GM18498 (cell line): Measurements from ENCODE around the gene SCLY.

Experiments
- ATAC-seq: cut with Tn5 transposase; IDR thresholded peaks from one replicate; pipeline ENCODE4 v1.9.1; 2021; ENCODE audit warnings: mild to moderate bottlenecking, moderate library complexity; ENCODE audit not compliant: unreplicated experiment

Gene SCLY

GRCh38 chr2:238096311-238097011 is 35.7 kb downstream of the SCLY start:
- no peak for ATAC-seq

DNA sequence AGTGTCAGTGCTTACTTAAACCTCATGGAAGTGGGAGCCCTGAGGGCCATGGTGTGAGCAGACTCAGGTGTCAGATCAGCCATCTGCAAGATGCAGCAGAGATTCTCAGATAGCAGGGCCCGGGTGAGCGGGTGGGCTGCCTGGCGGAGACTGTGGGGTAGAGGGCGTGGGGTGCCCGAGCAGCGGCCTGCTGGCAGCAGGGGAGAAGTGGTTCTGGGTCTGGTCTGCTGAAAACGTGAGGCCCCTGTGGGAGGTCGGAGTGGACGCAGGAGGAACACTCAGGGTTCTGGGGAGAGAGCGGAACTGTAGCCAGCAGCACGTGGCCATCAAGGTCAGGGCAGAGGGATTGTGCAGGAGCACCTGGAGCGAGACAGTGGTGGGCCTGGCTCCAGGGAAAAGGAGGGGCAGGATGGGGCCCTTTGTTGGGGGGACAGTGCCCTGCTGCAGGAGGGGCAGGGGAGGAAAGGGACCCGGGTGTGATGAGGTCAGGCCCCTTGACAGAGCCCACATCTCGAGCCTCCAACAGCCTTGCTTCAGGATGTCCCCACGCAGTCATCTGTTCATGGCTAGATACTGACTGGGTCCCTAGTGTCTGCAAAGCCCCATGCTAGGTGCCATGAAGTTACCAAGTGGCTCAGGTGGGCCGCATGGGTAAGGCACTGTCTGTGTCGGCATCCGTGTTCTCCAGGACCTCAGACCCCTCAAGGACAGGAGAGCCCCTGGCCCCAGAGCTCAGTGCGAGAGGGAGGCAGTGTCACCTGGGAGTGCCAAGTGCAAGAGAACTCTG is 36.6 kb downstream of the SCLY start:
- no peak for ATAC-seq

GRCh38 chr2:238097988-238098871 is 37.4 kb downstream of the SCLY start:
- ATAC-seq: peak; percentile 81

- ATAC-seq: peak; percentile 20
Measured at GRCh38 chr2:238098901-238099713, 38.3 kb downstream of the SCLY start.

DNA sequence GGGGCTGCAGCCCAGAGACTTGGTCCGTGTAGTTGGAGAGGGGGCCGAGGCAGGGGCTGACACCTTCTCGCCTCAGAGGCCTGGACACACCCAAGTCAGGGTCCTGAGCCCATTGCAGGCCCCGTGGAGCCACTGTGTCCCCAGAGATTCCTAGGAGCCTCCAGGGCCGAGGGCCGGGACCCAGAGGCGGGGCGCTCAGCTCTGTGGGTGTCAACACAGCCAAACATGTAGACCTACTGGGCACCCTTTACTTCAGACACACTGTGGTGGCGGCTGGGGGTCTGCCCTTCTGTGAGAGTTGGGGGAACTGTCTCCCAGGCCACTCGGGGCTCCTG is 38.9 kb downstream of the SCLY start:
- no peak for ATAC-seq

DNA sequence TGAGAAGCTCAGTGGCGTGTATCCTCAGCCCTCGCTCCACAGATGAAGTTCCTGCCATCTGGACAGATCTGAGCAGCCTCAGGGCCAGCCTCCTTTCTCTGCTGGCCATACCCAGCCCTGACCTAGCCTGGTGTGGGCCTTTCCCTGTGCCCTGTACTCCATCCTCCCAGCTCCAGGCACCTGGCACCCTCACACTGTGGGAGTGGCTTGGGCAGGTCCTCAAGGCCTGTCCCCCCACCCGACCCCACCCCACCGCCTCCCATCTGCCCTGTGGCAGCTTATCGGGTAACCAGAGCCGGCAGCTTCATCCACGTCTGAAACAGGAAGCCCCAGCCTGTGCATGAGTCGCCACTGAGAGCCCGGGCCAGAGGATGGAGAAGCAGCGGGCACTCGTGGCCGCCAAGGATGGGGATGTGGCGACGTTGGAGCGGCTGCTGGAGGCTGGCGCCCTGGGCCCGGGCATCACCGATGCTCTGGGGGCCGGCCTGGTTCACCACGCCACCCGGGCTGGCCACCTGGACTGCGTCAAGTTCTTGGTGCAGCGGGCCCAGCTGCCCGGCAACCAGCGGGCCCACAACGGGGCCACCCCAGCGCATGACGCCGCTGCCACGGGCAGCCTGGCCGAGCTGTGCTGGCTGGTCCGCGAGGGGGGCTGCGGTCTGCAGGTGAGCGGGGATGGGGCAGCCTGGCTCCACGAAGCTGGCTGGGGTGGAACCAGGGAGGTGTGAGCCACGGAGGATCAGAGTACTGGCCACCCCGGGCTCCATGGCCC is 39.4 kb downstream of the SCLY start, which contains the start of gene ESPNL:
ESPNL (plus strand) TSS at position 292 of the 772 bp plus-strand sequence; CDS start at position 372, 80 bp downstream.
- no peak for ATAC-seq

GRCh38 chr2:238100821-238101771 is 40.3 kb downstream of the SCLY start:
- no peak for ATAC-seq

GRCh38 chr2:238101891-238102841 is 41.4 kb downstream of the SCLY start:
- ATAC-seq: no peak

GRCh38 chr2:238102865-238103264 is 42.1 kb downstream of the SCLY start:
- ATAC-seq: no peak

DNA sequence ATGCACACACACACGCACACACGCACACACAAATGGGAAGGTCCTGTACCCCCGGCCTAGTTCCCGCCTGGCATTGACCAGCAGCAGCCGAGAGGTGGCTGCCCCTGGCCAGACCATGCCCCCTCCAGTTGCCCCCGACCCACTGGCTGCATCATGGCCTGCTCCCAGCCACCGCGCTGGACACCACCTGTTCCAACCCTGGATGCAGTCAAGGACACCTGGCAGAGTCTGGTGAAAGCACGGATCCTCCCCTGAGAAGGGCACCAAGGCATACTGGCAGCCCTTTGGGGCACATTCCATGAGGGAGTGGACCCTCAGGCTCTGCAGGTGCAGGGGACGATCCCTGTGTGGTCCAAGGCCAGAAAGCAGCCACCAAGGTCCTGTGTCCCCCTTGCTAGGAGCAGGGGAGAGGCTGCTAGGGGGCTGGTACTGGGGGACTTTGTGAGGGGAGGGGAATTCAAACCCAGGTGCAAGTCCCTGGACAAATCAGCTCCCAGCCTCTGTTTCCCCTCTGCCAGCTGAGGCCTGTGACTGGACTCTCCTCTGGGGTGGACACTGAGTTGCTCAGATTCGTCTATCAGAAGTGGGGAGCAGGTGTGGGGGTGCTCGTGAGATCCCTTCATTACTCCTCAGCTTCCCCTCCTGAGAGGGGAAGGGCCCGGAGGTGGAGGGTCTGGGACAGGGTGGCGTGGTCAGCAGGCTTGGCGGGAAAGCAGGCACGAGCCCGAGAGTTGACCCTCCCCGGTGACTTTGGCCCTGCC is 42.8 kb downstream of the SCLY start:
- ATAC-seq: no peak

- no peak for ATAC-seq
Measured at GRCh38 chr2:238104226-238104690, 43.5 kb downstream of the SCLY start.

DNA sequence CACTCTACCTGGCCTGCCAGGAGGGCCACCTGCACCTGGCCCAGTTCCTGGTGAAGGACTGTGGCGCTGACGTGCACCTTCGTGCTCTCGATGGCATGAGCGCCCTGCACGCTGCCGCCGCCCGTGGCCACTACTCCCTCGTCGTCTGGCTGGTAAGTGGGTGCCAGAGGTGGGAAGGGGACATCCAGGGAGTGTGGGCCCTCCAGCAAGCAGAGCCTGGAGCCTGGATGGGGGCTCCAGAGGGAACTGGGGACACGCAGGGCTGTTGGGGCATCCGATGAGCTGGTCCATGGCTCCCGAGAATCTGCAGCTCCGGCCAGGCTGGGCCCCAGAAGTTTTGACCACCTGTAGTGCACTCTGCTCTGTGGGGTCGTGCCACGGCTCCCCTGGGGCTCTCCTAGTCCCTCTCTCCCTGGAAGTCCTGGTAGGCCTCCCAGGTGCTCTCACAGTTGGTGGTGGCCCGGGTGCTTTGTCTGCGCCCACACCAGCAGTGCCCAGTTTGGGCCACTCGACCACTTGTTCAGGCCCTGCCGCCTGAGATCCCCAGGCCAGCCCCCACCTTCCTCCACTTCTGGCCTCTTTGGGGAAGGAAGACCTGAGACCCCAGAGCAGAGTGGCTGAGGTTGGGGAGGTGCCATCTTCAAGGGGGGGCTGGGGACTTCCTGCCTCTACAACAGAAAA is 44.0 kb downstream of the SCLY start:
- no peak for ATAC-seq

DNA sequence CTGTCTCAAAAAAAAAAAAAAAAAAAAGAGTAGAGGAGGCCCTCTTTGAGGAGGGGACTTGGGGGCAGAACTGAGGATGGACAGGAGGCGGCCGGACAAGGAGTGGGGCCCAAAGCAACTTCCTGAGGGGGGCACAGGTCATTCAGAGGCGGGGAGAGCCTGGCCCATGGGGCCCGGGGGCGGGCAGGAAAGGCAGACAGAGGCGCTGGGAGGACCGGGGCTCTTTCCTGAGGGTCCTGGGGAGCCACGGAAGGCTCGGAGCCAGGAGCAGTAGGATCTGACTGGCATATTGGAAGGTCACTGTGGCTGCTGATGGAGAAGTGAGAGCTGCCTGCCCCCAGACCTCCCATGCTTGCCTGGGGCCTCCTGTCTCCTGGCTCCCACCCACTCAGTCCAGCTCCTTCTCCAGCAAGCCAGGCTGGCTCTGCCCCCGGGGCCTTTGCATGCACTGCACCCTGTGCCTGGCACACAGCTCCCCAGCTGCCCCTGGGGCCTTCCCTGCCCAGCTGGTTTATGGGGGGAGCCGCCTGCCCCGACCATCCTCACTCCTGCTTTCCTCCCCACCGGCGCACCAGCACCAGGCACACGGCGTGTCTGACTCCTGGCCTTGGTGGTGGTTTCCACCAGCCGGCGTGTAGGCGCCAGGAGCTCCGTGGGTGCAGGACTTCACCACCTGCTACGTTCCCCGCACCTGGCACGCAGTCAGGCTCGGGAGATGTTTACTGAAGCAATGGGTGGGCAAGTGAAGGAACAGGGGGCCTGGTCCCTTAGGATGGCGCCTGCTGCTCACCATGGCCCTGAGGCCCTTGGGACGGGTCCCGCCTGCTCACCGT is 44.9 kb downstream of the SCLY start:
- ATAC-seq: no peak

- no peak for ATAC-seq
Measured at GRCh38 chr2:238106339-238106697, 45.5 kb downstream of the SCLY start.
